ENCODE data around the gene ARHGAP1.

DNA sequence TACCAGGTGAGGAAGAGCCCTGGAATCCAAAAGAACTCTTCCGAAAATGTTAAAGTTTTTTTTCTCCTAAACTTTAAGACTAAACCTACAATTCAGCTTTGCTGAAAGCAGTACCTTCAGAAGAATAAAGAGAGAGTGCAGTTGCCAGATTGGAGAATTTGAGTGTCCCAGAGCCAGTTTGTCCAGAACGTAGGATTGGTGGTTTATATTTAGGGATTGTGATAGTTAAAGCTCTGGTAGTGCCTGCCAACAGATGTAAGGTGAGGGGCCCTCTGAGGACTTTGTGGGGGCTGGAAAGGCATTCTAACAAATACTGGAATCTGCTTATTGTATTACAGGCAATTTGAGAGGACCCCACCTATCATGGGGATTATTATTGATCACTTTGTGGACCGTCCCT, 43.2 kb downstream of the ARHGAP1 start:
- TF ChIP-seq, protein P1, sequence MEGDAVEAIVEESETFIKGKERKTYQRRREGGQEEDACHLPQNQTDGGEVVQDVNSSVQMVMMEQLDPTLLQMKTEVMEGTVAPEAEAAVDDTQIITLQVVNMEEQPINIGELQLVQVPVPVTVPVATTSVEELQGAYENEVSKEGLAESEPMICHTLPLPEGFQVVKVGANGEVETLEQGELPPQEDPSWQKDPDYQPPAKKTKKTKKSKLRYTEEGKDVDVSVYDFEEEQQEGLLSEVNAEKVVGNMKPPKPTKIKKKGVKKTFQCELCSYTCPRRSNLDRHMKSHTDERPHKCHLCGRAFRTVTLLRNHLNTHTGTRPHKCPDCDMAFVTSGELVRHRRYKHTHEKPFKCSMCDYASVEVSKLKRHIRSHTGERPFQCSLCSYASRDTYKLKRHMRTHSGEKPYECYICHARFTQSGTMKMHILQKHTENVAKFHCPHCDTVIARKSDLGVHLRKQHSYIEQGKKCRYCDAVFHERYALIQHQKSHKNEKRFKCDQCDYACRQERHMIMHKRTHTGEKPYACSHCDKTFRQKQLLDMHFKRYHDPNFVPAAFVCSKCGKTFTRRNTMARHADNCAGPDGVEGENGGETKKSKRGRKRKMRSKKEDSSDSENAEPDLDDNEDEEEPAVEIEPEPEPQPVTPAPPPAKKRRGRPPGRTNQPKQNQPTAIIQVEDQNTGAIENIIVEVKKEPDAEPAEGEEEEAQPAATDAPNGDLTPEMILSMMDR (IDR thresholded peaks at IDR 0.05), result no peak
- no peak for TF ChIP-seq SIN3A (IDR thresholded peaks at IDR 0.05; ENCODE audit: borderline replicate concordance, insufficient read depth, low read depth, low read length)
- no peak for TF ChIP-seq POLR2AphosphoS5 (IDR thresholded peaks at IDR 0.05; ENCODE audit: low read depth, low read length)

Measured in Panc1 (cell line).